ENCODE results near the gene TTLL8.

TTLL8 gene

DNA sequence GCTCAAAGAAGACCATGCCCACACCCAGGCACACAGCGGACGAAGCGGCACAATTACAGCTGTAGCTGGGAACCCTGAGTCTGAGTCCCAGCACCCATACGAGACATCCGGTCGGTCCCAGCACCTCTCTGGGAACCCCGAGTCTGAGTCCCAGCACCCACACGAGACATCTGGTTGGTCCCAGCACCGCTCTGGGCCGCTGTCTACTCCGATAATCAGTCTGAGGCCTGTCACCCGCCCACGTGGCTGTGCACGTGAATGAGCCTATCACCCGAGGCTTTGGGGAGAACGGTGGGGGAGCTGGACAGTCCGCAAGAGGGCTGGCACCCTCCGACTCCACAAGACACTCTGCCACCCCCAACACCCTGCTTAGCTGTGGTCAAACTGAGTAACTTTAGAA is 6.2 kb downstream of the TTLL8 start:
- no peaks in the 10 kb centered on the region for H3K79me1 ChIP-seq (ENCODE audit: low read length)
- no peak overlapping the region for H4K5ac ChIP-seq (ENCODE audit: low read length)
- no peak overlapping the region for H2AK5ac ChIP-seq (ENCODE audit: low read length)
- no peak overlapping the region for H2BK120ac ChIP-seq (ENCODE audit: low read depth, low read length)
- H3K18ac ChIP-seq (ENCODE audit: low read length) = no peak overlapping the region
- no peaks in the 10 kb centered on the region for H3K36me3 ChIP-seq (ENCODE audit: control insufficient read depth, insufficient read depth, low read length)
- H3K79me2 ChIP-seq (ENCODE audit: control insufficient read depth, insufficient read depth, low read length) = no peaks in the 10 kb centered on the region
- H4K8ac ChIP-seq (ENCODE audit: low read depth, low read length) = no peak overlapping the region
- H3K4me1 ChIP-seq (ENCODE audit: control insufficient read depth, low read depth, low read length) = no peaks in the 10 kb centered on the region
- H3K4me2 ChIP-seq (ENCODE audit: low read length) = no peak overlapping the region
- H3K4me3 ChIP-seq (ENCODE audit: low read length) = no peak overlapping the region
- H2BK15ac ChIP-seq (replicated peaks; ENCODE audit: low read depth) = no peak overlapping the region
- H3K27me3 ChIP-seq (ENCODE audit: insufficient read depth, low read length, poor library complexity) = no peaks in the 10 kb centered on the region
- H3K27ac ChIP-seq (ENCODE audit: low read depth, low read length) = no peak overlapping the region
- no peak overlapping the region for H3K9ac ChIP-seq (ENCODE audit: low read length)
- no peak overlapping the region for H2BK5ac ChIP-seq (ENCODE audit: low read length)
- no peak overlapping the region for H3K23ac ChIP-seq (ENCODE audit: low read length)
- H3K56ac ChIP-seq (ENCODE audit: low read length) = no peak overlapping the region
- no peak for DNase-seq
- H3K4ac ChIP-seq (ENCODE audit: low read depth, low read length) = no peak overlapping the region
- no CpG with 5 or more reads among the region's 18 CpGs for WGBS (ENCODE audit: extremely low coverage, insufficient coverage, low lambda C conversion rate)

DNA sequence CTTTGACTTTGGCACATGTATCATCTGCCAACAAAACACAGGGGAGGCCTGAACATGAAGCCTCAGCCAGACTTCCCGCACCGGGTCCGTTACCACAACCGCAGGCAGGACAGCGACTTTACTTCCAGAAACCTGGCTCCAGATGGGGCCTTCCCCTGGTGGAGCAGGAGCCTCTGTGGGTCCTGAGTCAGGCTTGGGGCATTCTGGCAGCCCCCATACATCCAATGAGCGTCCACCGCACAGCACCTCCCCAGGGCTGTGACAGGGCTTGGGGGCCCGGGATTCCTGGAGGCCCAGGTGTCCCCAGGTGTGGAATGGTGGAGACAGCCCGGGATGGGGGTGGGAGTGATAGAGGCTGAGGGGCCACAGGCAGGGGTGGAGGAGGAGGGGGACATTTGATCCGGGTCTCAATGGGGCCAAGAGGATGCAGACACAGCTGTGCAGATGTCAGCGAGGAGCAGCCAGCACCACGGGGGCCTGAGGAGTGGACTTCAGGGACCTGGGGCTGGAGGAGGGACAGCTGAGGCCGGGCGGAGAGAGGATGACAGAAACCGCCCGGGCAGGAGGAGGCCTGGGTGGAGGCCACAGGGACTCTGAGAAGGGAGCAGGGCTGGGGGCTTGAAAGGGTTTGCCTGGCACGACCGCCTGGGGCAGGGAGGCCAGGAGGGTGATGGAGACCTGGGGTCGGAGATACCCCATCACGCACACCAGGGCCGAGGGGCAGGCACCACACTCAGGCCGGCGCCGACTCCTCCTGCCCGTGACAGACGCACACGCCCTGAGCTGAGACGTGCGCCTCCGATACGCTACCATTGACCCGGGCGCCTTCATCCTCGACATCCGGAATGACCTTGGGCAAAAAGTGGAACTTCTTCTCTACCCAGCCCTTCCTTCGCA is 8.6 kb downstream of the TTLL8 start:
- H4K5ac ChIP-seq (ENCODE audit: low read length) = no peak overlapping the region
- no peak for DNase-seq
- WGBS (ENCODE audit: extremely low coverage, insufficient coverage, low lambda C conversion rate) = no CpG with 5 or more reads among the region's 36 CpGs
- H3K79me2 ChIP-seq (ENCODE audit: control insufficient read depth, insufficient read depth, low read length) = no peaks in the 10 kb centered on the region
- H3K4ac ChIP-seq (ENCODE audit: low read depth, low read length) = no peak overlapping the region
- H3K4me1 ChIP-seq (ENCODE audit: control insufficient read depth, low read depth, low read length) = no peaks in the 10 kb centered on the region
- H2BK5ac ChIP-seq (ENCODE audit: low read length) = no peak overlapping the region
- H3K23ac ChIP-seq (ENCODE audit: low read length) = no peak overlapping the region
- H3K79me1 ChIP-seq (ENCODE audit: low read length) = no peaks in the 10 kb centered on the region
- H3K4me2 ChIP-seq (ENCODE audit: low read length) = no peak overlapping the region
- no peak overlapping the region for H2BK15ac ChIP-seq (replicated peaks; ENCODE audit: low read depth)
- no peak overlapping the region for H3K4me3 ChIP-seq (ENCODE audit: low read length)
- H4K8ac ChIP-seq (ENCODE audit: low read depth, low read length) = no peak overlapping the region
- H3K27ac ChIP-seq (ENCODE audit: low read depth, low read length) = no peak overlapping the region
- H3K56ac ChIP-seq (ENCODE audit: low read length) = no peak overlapping the region
- H3K9ac ChIP-seq (ENCODE audit: low read length) = no peak overlapping the region
- no peaks in the 10 kb centered on the region for H3K36me3 ChIP-seq (ENCODE audit: control insufficient read depth, insufficient read depth, low read length)
- H2BK120ac ChIP-seq (ENCODE audit: low read depth, low read length) = no peak overlapping the region
- no peaks in the 10 kb centered on the region for H3K27me3 ChIP-seq (ENCODE audit: insufficient read depth, low read length, poor library complexity)
- no peak overlapping the region for H3K18ac ChIP-seq (ENCODE audit: low read length)
- H2AK5ac ChIP-seq (ENCODE audit: low read length) = no peak overlapping the region

GRCh38 chr22:50048836-50049235 is 9.3 kb downstream of the TTLL8 start:
- Histone ChIP-seq H3K27me3 (ENCODE audit: insufficient read depth, low read length, poor library complexity) (no peaks in the 10 kb centered on the region), H2AK5ac (ENCODE audit: low read length) (no peak overlapping the region), H3K56ac (ENCODE audit: low read length) (no peak overlapping the region), H3K36me3 (ENCODE audit: control insufficient read depth, insufficient read depth, low read length) (no peaks in the 10 kb centered on the region), H2BK120ac (ENCODE audit: low read depth, low read length) (no peak overlapping the region), H3K23ac (ENCODE audit: low read length) (no peak overlapping the region), H3K18ac (ENCODE audit: low read length) (no peak overlapping the region), H3K9ac (ENCODE audit: low read length) (no peak overlapping the region), H3K4me3 (ENCODE audit: low read length) (no peak overlapping the region), H2BK15ac (replicated peaks; ENCODE audit: low read depth) (no peak overlapping the region), H3K79me2 (ENCODE audit: control insufficient read depth, insufficient read depth, low read length) (no peaks in the 10 kb centered on the region), H2BK5ac (ENCODE audit: low read length) (no peak overlapping the region), H3K4me1 (ENCODE audit: control insufficient read depth, low read depth, low read length) (no peaks in the 10 kb centered on the region), H3K79me1 (ENCODE audit: low read length) (no peaks in the 10 kb centered on the region), H3K4me2 (ENCODE audit: low read length) (no peak overlapping the region), H3K27ac (ENCODE audit: low read depth, low read length) (no peak overlapping the region), H4K5ac (ENCODE audit: low read length) (no peak overlapping the region), H3K4ac (ENCODE audit: low read depth, low read length) (no peak overlapping the region), H4K8ac (ENCODE audit: low read depth, low read length) (no peak overlapping the region)
- DNase-seq = no peak
- WGBS (ENCODE audit: extremely low coverage, insufficient coverage, low lambda C conversion rate) = no CpG with 5 or more reads among the region's 17 CpGs

- Histone ChIP-seq H3K4me2 (ENCODE audit: low read length) (no peak overlapping the region), H3K56ac (ENCODE audit: low read length) (no peak overlapping the region), H3K79me2 (ENCODE audit: control insufficient read depth, insufficient read depth, low read length) (no peaks in the 10 kb centered on the region), H3K18ac (ENCODE audit: low read length) (no peak overlapping the region), H3K9ac (ENCODE audit: low read length) (no peak overlapping the region), H3K4me1 (ENCODE audit: control insufficient read depth, low read depth, low read length) (no peaks in the 10 kb centered on the region), H2AK5ac (ENCODE audit: low read length) (no peak overlapping the region), H2BK15ac (replicated peaks; ENCODE audit: low read depth) (no peak overlapping the region), H3K4ac (ENCODE audit: low read depth, low read length) (no peak overlapping the region), H4K5ac (ENCODE audit: low read length) (no peak overlapping the region), H2BK120ac (ENCODE audit: low read depth, low read length) (no peak overlapping the region), H3K4me3 (ENCODE audit: low read length) (no peak overlapping the region), H2BK5ac (ENCODE audit: low read length) (no peak overlapping the region), H3K23ac (ENCODE audit: low read length) (no peak overlapping the region), H3K36me3 (ENCODE audit: control insufficient read depth, insufficient read depth, low read length) (no peaks in the 10 kb centered on the region), H3K27me3 (ENCODE audit: insufficient read depth, low read length, poor library complexity) (no peaks in the 10 kb centered on the region), H3K79me1 (ENCODE audit: low read length) (no peaks in the 10 kb centered on the region), H4K8ac (ENCODE audit: low read depth, low read length) (no peak overlapping the region), H3K27ac (ENCODE audit: low read depth, low read length) (no peak overlapping the region)
- DNase-seq = no peak
- no CpG with 5 or more reads among the region's 12 CpGs for WGBS (ENCODE audit: extremely low coverage, insufficient coverage, low lambda C conversion rate)
Measured at GRCh38 chr22:50048061-50048765, 9.9 kb downstream of the TTLL8 start.

DNA sequence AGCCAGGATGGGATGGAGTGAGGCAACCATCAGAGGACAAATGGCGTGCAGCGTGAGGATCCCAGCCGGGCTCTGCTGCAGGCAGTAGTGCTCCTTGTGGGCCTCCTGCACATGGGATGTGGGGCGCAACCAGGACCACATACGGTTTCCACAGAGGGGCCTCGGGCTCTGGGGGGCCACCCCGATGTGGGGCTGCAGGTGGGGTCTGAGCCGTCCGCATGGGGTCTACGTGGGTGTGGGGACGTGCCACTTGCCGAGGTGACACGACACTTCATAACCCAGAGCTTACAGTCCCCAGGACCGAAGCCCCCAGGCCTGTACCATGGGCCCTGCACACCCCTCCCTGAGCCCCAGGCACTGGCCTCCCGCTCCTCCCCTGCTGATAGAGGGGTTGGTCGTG is 10.8 kb downstream of the TTLL8 start:
- Histone ChIP-seq H3K79me1 (ENCODE audit: low read length) (no peaks in the 10 kb centered on the region), H4K5ac (ENCODE audit: low read length) (no peak overlapping the region), H3K9ac (ENCODE audit: low read length) (no peak overlapping the region), H3K4me1 (ENCODE audit: control insufficient read depth, low read depth, low read length) (no peaks in the 10 kb centered on the region), H2AK5ac (ENCODE audit: low read length) (no peak overlapping the region), H2BK5ac (ENCODE audit: low read length) (no peak overlapping the region), H3K18ac (ENCODE audit: low read length) (no peak overlapping the region), H3K27me3 (ENCODE audit: insufficient read depth, low read length, poor library complexity) (no peaks in the 10 kb centered on the region), H3K23ac (ENCODE audit: low read length) (no peak overlapping the region), H3K79me2 (ENCODE audit: control insufficient read depth, insufficient read depth, low read length) (no peaks in the 10 kb centered on the region), H2BK15ac (replicated peaks; ENCODE audit: low read depth) (no peak overlapping the region), H3K56ac (ENCODE audit: low read length) (no peak overlapping the region), H3K4me3 (ENCODE audit: low read length) (no peak overlapping the region), H3K4ac (ENCODE audit: low read depth, low read length) (no peak overlapping the region), H3K4me2 (ENCODE audit: low read length) (no peak overlapping the region), H4K8ac (ENCODE audit: low read depth, low read length) (no peak overlapping the region), H3K27ac (ENCODE audit: low read depth, low read length) (no peak overlapping the region), H2BK120ac (ENCODE audit: low read depth, low read length) (no peak overlapping the region), H3K36me3 (ENCODE audit: control insufficient read depth, insufficient read depth, low read length) (no peaks in the 10 kb centered on the region)
- WGBS (ENCODE audit: extremely low coverage, insufficient coverage, low lambda C conversion rate) = no CpG with 5 or more reads among the region's 16 CpGs
- no peak for DNase-seq
